Astrocyte of the spinal cord (primary cell): Measurements from ENCODE around the gene FIBP.
A peak's percentile ranks its signal among the peaks of the same experiment; 100 is the strongest.

Source experiments
- DNase-seq: peaks from one replicate; pipeline ENCODE4 v3.0.0; 2011; ENCODE audit warnings: low read depth, low spot score
- H3K4me3 ChIP-seq: 2 replicates; pipeline ENCODE4 v1.5.1; 2011; ENCODE audit warnings: low read depth, mild to moderate bottlenecking, low read length, moderate library complexity
- CTCF ChIP-seq: IDR thresholded peaks from 2 replicates; pipeline ENCODE4 v1.5.1; 2012; ENCODE audit warnings: low read depth, mild to moderate bottlenecking, low read length, inconsistent platforms
- in situ Hi-C: cut with HindIII; loops from 2 replicates; pipeline ENCODE4 v1.10.0; 2017; ENCODE audit warnings: low sequenced_read_pairs

The FIBP gene

GRCh38 chr11:65880027-65880426 is 8.2 kb downstream of the FIBP start:
- TF ChIP-seq CTCF, result no peak
- DNase-seq, result no peak
- in situ Hi-C loops, result no loop called here
- H3K4me3 ChIP-seq, result no peak overlapping the region

- TF ChIP-seq CTCF, result no peak
- H3K4me3 ChIP-seq, result no peak within 1 kb of the TSS
- in situ Hi-C loops, result no loop called here
- DNase-seq, result no peak
These were observed 8.7 kb downstream of the FIBP start, which contains the start of gene CTSW for GRCh38 chr11:65879617-65880016. Gene CTSW (plus strand): TSS chr11:65879837. CDS start chr11:65879855, 18 bp downstream.

- H3K4me3 ChIP-seq, result peak overlapping the region; percentile 65
- no peak for TF ChIP-seq CTCF
- in situ Hi-C loops, result no loop called here
- DNase-seq, result peak; percentile 91
These were observed 14.7 kb downstream of the FIBP start for GRCh38 chr11:65873318-65874156.

- in situ Hi-C loops, result no loop called here
- peak; percentile 49 for DNase-seq
- H3K4me3 ChIP-seq, result peak within 1 kb of the TSS; percentile 65
- TF ChIP-seq CTCF, result no peak
These were observed 15.5 kb downstream of the FIBP start, which contains the start of gene EFEMP2 for GRCh38 chr11:65872586-65873317. Gene EFEMP2 (minus strand): TSS chr11:65872800. CDS start chr11:65872354, 446 bp downstream.

GRCh38 chr11:65871811-65872548 is 16.3 kb downstream of the FIBP start:
- peak; percentile 32 for TF ChIP-seq CTCF
- peak overlapping the region; percentile 65 for H3K4me3 ChIP-seq
- DNase-seq, result peak; percentile 34
- in situ Hi-C loops, result no loop called here
